A673 (cell line): ENCODE measurements around the gene PPP2R5C.

Experiments
- EZH2 ChIP-seq: fragments of 200-600 bp; sonication (generic); IDR thresholded peaks from 2 replicates; pipeline ENCODE4 v1.6.1; 2017; ENCODE audit warnings: borderline replicate concordance, low read depth, mild to moderate bottlenecking, mixed read lengths, antibody characterized with exemption, low read length; ENCODE audit not compliant: poor library complexity, severe bottlenecking
- TF ChIP-seq, protein P1 (sequence below): fragments of 300-800, 200-600 bp; sonication (generic); conservative IDR thresholded peaks from 2 replicates; pipeline ENCODE4 v1.5.1; 2017; ENCODE audit warnings: low read depth, mild to moderate bottlenecking, antibody characterized with exemption, low read length, moderate library complexity, mixed read lengths

DNA sequence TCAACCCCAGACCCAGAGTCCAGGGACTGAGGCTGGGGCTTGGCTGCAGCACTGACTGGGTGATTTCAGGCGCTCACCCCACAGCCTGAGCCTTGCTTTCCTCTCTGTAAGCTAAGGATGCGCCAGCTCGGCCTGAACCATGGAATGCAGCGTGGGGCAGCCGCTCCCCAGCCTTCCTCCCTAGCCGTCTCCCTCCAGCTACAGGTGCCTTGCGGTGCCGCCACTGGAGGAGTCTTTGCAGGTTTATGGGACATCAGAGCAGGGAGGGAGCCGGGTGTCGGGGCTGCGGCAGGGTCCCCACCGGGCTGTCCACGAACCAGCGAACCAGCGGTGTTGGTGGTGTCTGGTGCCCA lies 19.4 kb downstream of the PPP2R5C start:
- TF ChIP-seq, protein P1, sequence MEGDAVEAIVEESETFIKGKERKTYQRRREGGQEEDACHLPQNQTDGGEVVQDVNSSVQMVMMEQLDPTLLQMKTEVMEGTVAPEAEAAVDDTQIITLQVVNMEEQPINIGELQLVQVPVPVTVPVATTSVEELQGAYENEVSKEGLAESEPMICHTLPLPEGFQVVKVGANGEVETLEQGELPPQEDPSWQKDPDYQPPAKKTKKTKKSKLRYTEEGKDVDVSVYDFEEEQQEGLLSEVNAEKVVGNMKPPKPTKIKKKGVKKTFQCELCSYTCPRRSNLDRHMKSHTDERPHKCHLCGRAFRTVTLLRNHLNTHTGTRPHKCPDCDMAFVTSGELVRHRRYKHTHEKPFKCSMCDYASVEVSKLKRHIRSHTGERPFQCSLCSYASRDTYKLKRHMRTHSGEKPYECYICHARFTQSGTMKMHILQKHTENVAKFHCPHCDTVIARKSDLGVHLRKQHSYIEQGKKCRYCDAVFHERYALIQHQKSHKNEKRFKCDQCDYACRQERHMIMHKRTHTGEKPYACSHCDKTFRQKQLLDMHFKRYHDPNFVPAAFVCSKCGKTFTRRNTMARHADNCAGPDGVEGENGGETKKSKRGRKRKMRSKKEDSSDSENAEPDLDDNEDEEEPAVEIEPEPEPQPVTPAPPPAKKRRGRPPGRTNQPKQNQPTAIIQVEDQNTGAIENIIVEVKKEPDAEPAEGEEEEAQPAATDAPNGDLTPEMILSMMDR: no peak
- TF ChIP-seq EZH2: no peak
